CD14-positive monocyte (primary cell): Measurements from ENCODE around the gene THBS3. TPM values are rescaled to one million over a fixed set of nuclear protein-coding genes. Genes with fewer than 3 reads are reported as not detected.
"Not testable (repeated sequence)": the region's sequence is repeated elsewhere in the genome, so short reads cannot be mapped to it uniquely, and the experiment has no call there.

Source experiments
- DNase-seq, 3 donors: peaks; one replicate each; pipeline ENCODE4 v3.0.0-alpha.2; 2011 to 2022
- H2AFZ ChIP-seq: 2 replicates; pipeline ENCODE4 v1.6.0; 2012; ENCODE audit warnings: mild to moderate bottlenecking, low read depth, low read length, inconsistent platforms; ENCODE audit not compliant: insufficient read depth, poor library complexity, severe bottlenecking
- H3K27ac ChIP-seq, 2 donors: 1 replicate in 1 of 2; 2 replicates in 1 of 2; pipeline ENCODE4 v1.5.1; 2012 to 2013; ENCODE audit warnings: low read length in 2 of 2, control low read depth in 1 of 2, inconsistent platforms in 1 of 2, low read depth in 1 of 2, mild to moderate bottlenecking in 1 of 2
- H3K27me3 ChIP-seq, 2 donors: one replicate each; pipeline versions ENCODE4 v1.6.0 to v1.6.1; 2011 to 2013; ENCODE audit warnings: low read length in 2 of 2; ENCODE audit not compliant: control insufficient read depth in 2 of 2, insufficient read depth in 2 of 2
- H3K36me3 ChIP-seq, 2 donors: replicated peaks in 1 of 2; 1 replicate in 1 of 2; 2 replicates in 1 of 2; pipeline versions ENCODE4 v1.5.1 to v1.6.1; 2012 to 2013; ENCODE audit warnings: low read length in 2 of 2, control low read depth in 1 of 2, inconsistent platforms in 1 of 2, mild to moderate bottlenecking in 1 of 2; ENCODE audit not compliant: insufficient read depth in 2 of 2, control insufficient read depth in 1 of 2
- H3K4me1 ChIP-seq, 2 donors: 1 replicate in 1 of 2; 2 replicates in 1 of 2; pipeline versions ENCODE4 v1.5.1 to v1.6.1; 2012 to 2013; ENCODE audit warnings: low read length in 2 of 2, control low read depth in 1 of 2, inconsistent platforms in 1 of 2, mild to moderate bottlenecking in 1 of 2, moderate library complexity in 1 of 2; ENCODE audit not compliant: insufficient read depth in 2 of 2, control insufficient read depth in 1 of 2
- H3K4me2 ChIP-seq: replicated peaks from 2 replicates; pipeline ENCODE3; 2012; ENCODE audit warnings: low read length, moderate library complexity, mild to moderate bottlenecking; ENCODE audit not compliant: poor library complexity, severe bottlenecking; ENCODE audit errors: extremely low read depth
- H3K4me3 ChIP-seq, 3 experiments: fragments of 200-600 bp in 1 of 3; sonication (generic) in 1 of 3; replicated peaks in 1 of 3; 1 replicate in 2 of 3; 2 replicates in 1 of 3; pipeline ENCODE4 v1.5.1; 2011 to 2013; ENCODE audit warnings: low read length in 3 of 3, mild to moderate bottlenecking in 3 of 3, control low read depth in 2 of 3, low read depth in 2 of 3, inconsistent platforms in 1 of 3, moderate library complexity in 1 of 3
- H3K79me2 ChIP-seq: 2 replicates; pipeline ENCODE4 v1.6.0; 2012; ENCODE audit warnings: mild to moderate bottlenecking, control low read depth, inconsistent platforms, low read length, moderate library complexity; ENCODE audit not compliant: insufficient read depth
- H3K9ac ChIP-seq: 2 replicates; pipeline ENCODE4 v1.6.0; 2017; ENCODE audit warnings: low read length, mild to moderate bottlenecking; ENCODE audit not compliant: insufficient read depth, poor library complexity, severe bottlenecking
- H3K9me3 ChIP-seq, 2 donors: replicated peaks in 1 of 2; 1 replicate in 1 of 2; 2 replicates in 1 of 2; pipeline versions ENCODE4 v1.5.1 to v1.6.1; 2012 to 2013; ENCODE audit warnings: low read length in 2 of 2, control low read depth in 1 of 2; ENCODE audit not compliant: control insufficient read depth in 1 of 2, insufficient read depth in 1 of 2
- H4K20me1 ChIP-seq: 2 replicates; pipeline ENCODE4 v1.6.0; 2012; ENCODE audit warnings: mild to moderate bottlenecking, low read length, control low read depth, moderate library complexity; ENCODE audit not compliant: insufficient read depth
- H3K27ac Mint-ChIP-seq, 7 donors: one replicate each; pipeline ENCODE4 v1.8.0; 2020; ENCODE audit warnings: mild to moderate bottlenecking in 7 of 7, mixed read lengths in 7 of 7, moderate library complexity in 6 of 7, inconsistent platforms in 2 of 7
- H3K27me3 Mint-ChIP-seq, 3 donors: one replicate each; pipeline ENCODE4 v1.8.0; 2021 to 2022; ENCODE audit warnings: low read depth in 3 of 3, mild to moderate bottlenecking in 3 of 3, mixed read lengths in 3 of 3, moderate library complexity in 3 of 3, inconsistent platforms in 1 of 3
- H3K36me3 Mint-ChIP-seq, 2 donors: one replicate each; pipeline ENCODE4 v1.8.0; 2020; ENCODE audit warnings: mixed read lengths in 2 of 2, inconsistent platforms in 1 of 2, mild to moderate bottlenecking in 1 of 2
- H3K4me1 Mint-ChIP-seq: one replicate; pipeline ENCODE4 v1.8.0; 2020; ENCODE audit warnings: mild to moderate bottlenecking, mixed read lengths
- H3K4me3 Mint-ChIP-seq, 2 donors: one replicate each; pipeline ENCODE4 v1.8.0; 2020; ENCODE audit warnings: mild to moderate bottlenecking in 2 of 2, mixed read lengths in 2 of 2, moderate library complexity in 1 of 2
- H3K9me3 Mint-ChIP-seq, 7 donors: one replicate each; pipeline ENCODE4 v1.8.0; 2020 to 2022; ENCODE audit warnings: mixed read lengths in 7 of 7, mild to moderate bottlenecking in 6 of 7, moderate library complexity in 6 of 7, inconsistent platforms in 2 of 7
- WGBS: methylation state at CpG from one replicate; pipeline ENCODE4 v1.1.5; 2013; ENCODE audit warnings: missing lambda C conversion rate; ENCODE audit not compliant: insufficient coverage; 5-methylcytosine and 5-hydroxymethylcytosine counted together
- intact Hi-C, 2 donors: fragments of 100-400 bp; cut with micrococcal nuclease; formaldehyde crosslinking; loops; one replicate each; pipeline versions ENCODE4 v1.15.0 to v1.15.1; 2023
- polyA plus RNA-seq, 3 donors: library from polyadenylated mRNA; depleted of rRNA in 1 of 3; unstranded in 2 of 3; stranded (reverse) in 1 of 3; fragments of 300-500 nt in 2 of 3; fragments of >200 nt in 1 of 3; fragmentation: Illumina TruSeq in 2 of 3; gene quantifications; 1 replicate in 2 of 3; 2 replicates in 1 of 3; pipeline ENCODE4 v1.2.3, GENCODE V29; 2012 to 2021

THBS3 gene
- polyA plus RNA-seq, 3 donors, result 3.2 to 50.7 (median 5.3) TPM

- H3K4me1 Mint-ChIP-seq, result peaks cover 17% of the 10 kb centered on the region
- H3K9me3 Mint-ChIP-seq, H4K20me1 ChIP-seq, H3K27ac Mint-ChIP-seq, DNase-seq, H3K27me3 Mint-ChIP-seq, H3K9me3 ChIP-seq, H2AFZ ChIP-seq, H3K4me3 ChIP-seq, intact Hi-C loops, H3K27me3 ChIP-seq, H3K79me2 ChIP-seq, H3K9ac ChIP-seq, H3K27ac ChIP-seq, H3K4me2 ChIP-seq, H3K4me3 Mint-ChIP-seq: not testable (repeated sequence)
- H3K36me3 ChIP-seq, result peaks cover 27 to 33% of the 10 kb centered on the region in 2 donors
- peaks cover 29 to 32% of the 10 kb centered on the region in 2 donors for H3K36me3 Mint-ChIP-seq
- WGBS, result no CpG with 5 or more reads among the region's 5 CpGs
- peaks cover 0 to 27% of the 10 kb centered on the region in 2 donors for H3K4me1 ChIP-seq
These were observed 25.8 kb upstream of the THBS3 start for GRCh38 chr1:155233502-155233901.

GRCh38 chr1:155232001-155232978 lies 24.6 kb upstream of the THBS3 start:
- H2AFZ ChIP-seq, H3K9ac ChIP-seq, DNase-seq, H3K27me3 Mint-ChIP-seq, H3K9me3 ChIP-seq, H3K27me3 ChIP-seq, intact Hi-C loops, H3K9me3 Mint-ChIP-seq, H3K4me2 ChIP-seq, H3K4me3 ChIP-seq, H3K4me3 Mint-ChIP-seq, H3K27ac ChIP-seq, H3K79me2 ChIP-seq, H4K20me1 ChIP-seq: not testable (repeated sequence)
- Histone ChIP-seq H3K4me1 (peaks cover 6 to 29% of the 10 kb centered on the region in 2 donors), H3K36me3 (peaks cover 18 to 21% of the 10 kb centered on the region in 2 donors)
- WGBS, result 84% methylated on average over 5 of the region's 13 CpGs
- H3K36me3 Mint-ChIP-seq, result peaks cover 19 to 22% of the 10 kb centered on the region in 2 donors
- peaks cover 19% of the 10 kb centered on the region for H3K4me1 Mint-ChIP-seq
- peak overlapping the region in 3 of 7 donors; percentile 46 to 60 (median 57) for H3K27ac Mint-ChIP-seq

DNA sequence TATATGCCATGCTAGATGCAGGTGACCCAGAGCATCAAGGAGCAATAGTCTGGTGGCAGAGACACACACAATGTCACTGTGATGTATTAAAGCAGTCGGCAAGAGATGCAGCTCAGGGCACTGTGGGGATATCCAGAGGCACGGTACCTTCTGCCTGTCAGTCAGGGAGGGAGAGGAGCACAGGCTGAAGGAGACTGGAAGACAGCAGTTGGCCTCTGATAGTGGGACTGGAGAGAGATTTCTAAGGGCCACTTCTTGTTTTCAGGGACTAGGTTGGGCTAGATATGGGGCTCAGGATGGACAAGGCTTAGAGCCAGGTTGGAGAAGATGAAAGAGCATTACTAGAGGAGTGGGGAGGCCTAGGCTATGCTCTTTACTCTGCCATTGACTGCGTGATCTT lies 23.6 kb upstream of the THBS3 start:
- H3K4me3 ChIP-seq, H3K27ac ChIP-seq, H3K4me2 ChIP-seq, H3K9ac ChIP-seq, DNase-seq, H2AFZ ChIP-seq, H4K20me1 ChIP-seq, H3K4me3 Mint-ChIP-seq, H3K27me3 ChIP-seq, intact Hi-C loops, H3K9me3 Mint-ChIP-seq, H3K9me3 ChIP-seq, H3K27me3 Mint-ChIP-seq: not testable (repeated sequence)
- Mint-ChIP-seq H3K4me1 (peaks cover 20% of the 10 kb centered on the region), H3K36me3 (peaks cover 10 to 13% of the 10 kb centered on the region in 2 donors), H3K27ac (peak overlapping the region in 2 of 7 donors; percentile 22 to 40)
- 78% methylated on average over 3 of the region's 3 CpGs for WGBS
- peaks cover 11% of the 10 kb centered on the region for H3K79me2 ChIP-seq
- peaks cover 10 to 11% of the 10 kb centered on the region in 2 donors for H3K36me3 ChIP-seq
- peaks cover 16 to 29% of the 10 kb centered on the region in 2 donors for H3K4me1 ChIP-seq
